ENCODE results near the gene SRSF4. TPM values are rescaled to one million over a fixed set of nuclear protein-coding genes. Genes with fewer than 3 reads are reported as not detected.

Gene SRSF4
- total and polyA plus RNA-seq, 2 donors (not counting 3 experiments of a cell fraction or from before 2014, with no cell fraction given), result 45.6 to 108 TPM

DNA sequence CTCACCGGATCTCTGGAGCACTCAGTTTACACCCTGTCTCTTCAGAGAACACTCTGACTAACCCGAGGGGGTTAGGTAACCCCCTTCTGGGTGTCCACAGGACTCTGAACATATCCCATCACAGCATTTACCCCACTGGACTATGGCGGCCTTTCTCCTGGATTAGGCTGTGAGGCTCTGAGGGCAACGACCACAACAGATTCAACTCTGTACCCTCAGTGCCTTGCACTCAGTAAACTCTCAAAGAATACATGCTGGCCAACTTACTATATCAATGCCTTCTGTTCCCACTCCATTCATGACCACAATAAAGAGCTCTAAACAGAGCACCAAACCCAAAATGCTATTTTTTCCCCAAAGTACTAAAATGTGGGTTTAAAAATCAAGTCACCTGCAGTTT is 43.7 kb upstream of the SRSF4 start:
- CTCF ChIA-PET, result interaction anchor here (1.0 kb wide), 1 partner anchor 11 kb away, joined by 3 read pairs; no protein-coding TSS in a partner anchor
- dilution Hi-C loops (cut with MboI; ENCODE audit: extremely low pct_ligation_motif_present, low sequenced_read_pairs), result loop anchor here (25.0 kb wide), 1 partner anchor 862 kb away; no protein-coding TSS in a partner anchor
- H3K4me1 ChIP-seq (ENCODE audit: control insufficient read depth, extremely low read depth, insufficient read depth, low read length), result peaks cover 8% of the 10 kb centered on the region

More for the DNA sequence above, 43.7 kb upstream of the SRSF4 start:
- intact Hi-C loops (cut with micrococcal nuclease), result no loop called here
- Histone ChIP-seq H3K4me3 (replicated peaks in 1 of 3; ENCODE audit: insufficient read depth in 1 of 3, low read depth in 1 of 3, low read length in 3 of 3) (no peak overlapping the region), H2AFZ (ENCODE audit: low read depth, low read length) (no peak overlapping the region), H3K36me3 (ENCODE audit: control insufficient read depth in 2 of 2, extremely low read depth in 1 of 2, insufficient read depth in 2 of 2, low read length in 2 of 2) (no peaks in the 10 kb centered on the region), H4K20me1 (replicated peaks; ENCODE audit: control insufficient read depth, extremely low read depth, insufficient read depth, low read length) (no peaks in the 10 kb centered on the region), H3K9me1 (replicated peaks; ENCODE audit: control insufficient read depth, extremely low read depth, insufficient read depth, low read length) (no peaks in the 10 kb centered on the region), H3K4me2 (ENCODE audit: insufficient read depth, low read length) (no peak overlapping the region), H3K27me3 (ENCODE audit: control insufficient read depth in 2 of 2, insufficient read depth in 2 of 2, low read length in 2 of 2) (no peaks in the 10 kb centered on the region), H3K27ac (ENCODE audit: insufficient read depth, low read depth, low read length) (no peak overlapping the region), H3K9ac (replicated peaks; ENCODE audit: extremely low read depth, insufficient read depth, low read length) (no peak overlapping the region), H3K9me3 (replicated peaks; ENCODE audit: control insufficient read depth, insufficient read depth, low read length) (no peaks in the 10 kb centered on the region), H3K79me2 (ENCODE audit: control insufficient read depth, insufficient read depth, low read length) (peaks cover 14% of the 10 kb centered on the region)
- FAIRE-seq, result no peak
- TF ChIP-seq GATA2 (IDR thresholded peaks at IDR 0.05; ENCODE audit: insufficient read depth, insufficient read length, low read depth, low read length), result no peak
- TF ChIP-seq, protein P1, sequence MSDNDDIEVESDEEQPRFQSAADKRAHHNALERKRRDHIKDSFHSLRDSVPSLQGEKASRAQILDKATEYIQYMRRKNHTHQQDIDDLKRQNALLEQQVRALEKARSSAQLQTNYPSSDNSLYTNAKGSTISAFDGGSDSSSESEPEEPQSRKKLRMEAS (IDR thresholded peaks at IDR 0.05; ENCODE audit: insufficient read depth, insufficient read length), result no peak
- TF ChIP-seq MYC (IDR thresholded peaks at IDR 0.05; ENCODE audit: low read depth, low read length), result no peak
- no peak for TF ChIP-seq POLR2AphosphoS5 (IDR thresholded peaks at IDR 0.05; ENCODE audit: insufficient read depth, low read depth, low read length)
- no peak for TF ChIP-seq POLR2A (IDR thresholded peaks at IDR 0.05; ENCODE audit: low read depth, low read length)
- TF ChIP-seq, protein P2, sequence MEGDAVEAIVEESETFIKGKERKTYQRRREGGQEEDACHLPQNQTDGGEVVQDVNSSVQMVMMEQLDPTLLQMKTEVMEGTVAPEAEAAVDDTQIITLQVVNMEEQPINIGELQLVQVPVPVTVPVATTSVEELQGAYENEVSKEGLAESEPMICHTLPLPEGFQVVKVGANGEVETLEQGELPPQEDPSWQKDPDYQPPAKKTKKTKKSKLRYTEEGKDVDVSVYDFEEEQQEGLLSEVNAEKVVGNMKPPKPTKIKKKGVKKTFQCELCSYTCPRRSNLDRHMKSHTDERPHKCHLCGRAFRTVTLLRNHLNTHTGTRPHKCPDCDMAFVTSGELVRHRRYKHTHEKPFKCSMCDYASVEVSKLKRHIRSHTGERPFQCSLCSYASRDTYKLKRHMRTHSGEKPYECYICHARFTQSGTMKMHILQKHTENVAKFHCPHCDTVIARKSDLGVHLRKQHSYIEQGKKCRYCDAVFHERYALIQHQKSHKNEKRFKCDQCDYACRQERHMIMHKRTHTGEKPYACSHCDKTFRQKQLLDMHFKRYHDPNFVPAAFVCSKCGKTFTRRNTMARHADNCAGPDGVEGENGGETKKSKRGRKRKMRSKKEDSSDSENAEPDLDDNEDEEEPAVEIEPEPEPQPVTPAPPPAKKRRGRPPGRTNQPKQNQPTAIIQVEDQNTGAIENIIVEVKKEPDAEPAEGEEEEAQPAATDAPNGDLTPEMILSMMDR (IDR thresholded peaks at IDR 0.05; ENCODE audit: extremely low read depth in 1 of 2, insufficient read depth in 1 of 2, low read depth in 1 of 2, low read length in 2 of 2), result no peak
- no peak for TF ChIP-seq EZH2 (IDR thresholded peaks at IDR 0.05; ENCODE audit: borderline replicate concordance, low read depth, low read length, severe bottlenecking)
- TF ChIP-seq JUN (IDR thresholded peaks at IDR 0.05; ENCODE audit: borderline replicate concordance, insufficient read depth, insufficient read length, low read depth), result no peak
- no peak for TF ChIP-seq FOS (IDR thresholded peaks at IDR 0.05; ENCODE audit: borderline replicate concordance, insufficient read depth, low read length)
- BruUV-seq (replicated peaks), result no TSS peak
- no peak for DNase-seq (ENCODE audit: low read depth, low spot score)
- POLR2A ChIA-PET, result no interaction called here
